Left renal cortex interstitium (tissue), 4 donors: Measurements from ENCODE around the gene CHD6. TPM values are rescaled to one million over a fixed set of nuclear protein-coding genes. Genes with fewer than 3 reads are reported as not detected.

Experiments used
- DNase-seq, 4 donors: peaks; one replicate each; pipeline ENCODE4 v3.0.0-alpha.2; 2013; ENCODE audit warnings: low read depth in 4 of 4, low spot score in 2 of 4, missing footprints in 1 of 4
- polyA plus RNA-seq, 4 donors: library from polyadenylated mRNA; unstranded; fragments of 120-200 nt; gene quantifications; one replicate each; pipeline ENCODE4 v1.2.1, GENCODE V29; 2013; ENCODE audit not compliant: insufficient read length in 4 of 4

Gene CHD6
- polyA plus RNA-seq, 4 donors: 36.2 to 63.1 (median 51.1) TPM

- no peak for DNase-seq
Measured at GRCh38 chr20:41440882-41441281, 177.3 kb downstream of the CHD6 start.

DNA sequence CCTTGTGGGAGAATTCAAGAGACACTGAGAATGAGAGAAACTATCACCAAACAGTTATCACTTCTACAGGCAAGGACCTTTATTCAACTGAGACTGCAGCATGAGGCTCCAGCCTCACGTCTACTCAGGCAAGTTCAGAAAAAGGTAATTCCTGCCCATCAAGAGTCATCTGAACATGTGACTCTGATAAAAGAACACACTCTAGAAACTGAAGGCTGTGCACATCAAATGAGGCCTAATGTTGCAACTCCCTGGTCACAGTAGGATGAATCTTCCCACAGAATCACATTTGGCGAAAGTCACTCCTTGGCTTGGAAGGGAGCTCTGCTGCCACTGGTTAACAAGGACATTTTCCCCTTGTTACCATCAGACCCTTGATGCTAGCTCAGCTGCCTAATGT, 180.3 kb downstream of the CHD6 start:
- DNase-seq: no peak

DNA sequence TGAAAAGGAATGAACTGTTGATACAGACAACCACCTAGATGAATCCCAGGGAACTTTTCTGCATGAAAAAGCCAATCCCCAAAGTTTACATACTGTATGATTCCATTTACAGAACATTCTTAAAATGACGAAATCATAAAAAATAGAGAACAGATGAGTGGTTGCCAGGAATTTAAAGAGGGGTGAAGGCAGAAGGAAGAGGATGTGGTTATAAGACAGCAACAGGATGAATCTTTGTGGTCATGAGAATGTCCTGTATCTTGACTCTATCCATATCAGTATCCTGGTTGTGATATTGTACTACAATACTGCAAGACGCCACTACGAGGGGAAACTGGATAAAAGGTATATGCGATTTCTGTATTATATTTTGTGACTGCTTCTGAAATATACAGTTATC, 181.5 kb downstream of the CHD6 start:
- no peak for DNase-seq

GRCh38 chr20:41433203-41433602, 185.0 kb downstream of the CHD6 start:
- no peak for DNase-seq

DNA sequence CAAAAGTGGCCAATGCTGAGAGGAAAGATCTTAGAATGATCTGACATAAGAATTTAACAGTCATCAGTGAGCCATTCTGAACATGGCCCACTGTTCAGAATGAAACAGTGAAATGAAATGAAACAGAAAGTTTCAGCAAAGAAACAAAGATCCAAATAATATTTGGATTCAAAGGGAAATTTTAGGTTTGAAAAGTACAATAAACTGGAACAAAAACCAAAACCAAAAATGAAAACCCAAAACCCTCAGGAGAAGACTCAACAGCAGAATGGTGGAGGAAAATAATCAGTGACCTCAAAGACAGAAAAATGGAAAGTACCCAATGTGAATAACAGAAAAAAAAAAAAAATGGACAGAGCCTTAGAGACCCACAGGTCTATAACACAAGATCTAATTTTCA, 185.4 kb downstream of the CHD6 start:
- DNase-seq: no peak

DNA sequence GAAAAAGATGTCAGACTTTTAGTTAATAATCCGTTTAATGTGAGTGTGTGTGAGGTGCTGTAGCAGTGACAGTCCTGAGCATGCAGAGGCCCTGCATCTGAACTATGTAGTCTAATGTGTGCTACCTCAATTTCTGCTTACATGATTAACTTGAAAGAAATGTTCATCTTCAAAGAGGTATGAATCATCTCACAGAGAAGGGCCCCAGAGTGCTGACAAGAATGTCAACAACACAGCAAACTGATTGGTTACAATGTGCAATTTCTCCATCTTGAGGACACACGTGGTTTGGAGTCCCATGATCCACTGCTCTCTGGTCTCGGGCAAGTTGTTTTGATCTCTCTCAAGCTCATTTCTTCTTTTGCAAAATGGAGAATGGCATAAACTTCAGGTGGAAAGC, 189.9 kb downstream of the CHD6 start:
- no peak for DNase-seq

- DNase-seq: no peak
Measured at GRCh38 chr20:41427833-41428232, 190.3 kb downstream of the CHD6 start.

DNA sequence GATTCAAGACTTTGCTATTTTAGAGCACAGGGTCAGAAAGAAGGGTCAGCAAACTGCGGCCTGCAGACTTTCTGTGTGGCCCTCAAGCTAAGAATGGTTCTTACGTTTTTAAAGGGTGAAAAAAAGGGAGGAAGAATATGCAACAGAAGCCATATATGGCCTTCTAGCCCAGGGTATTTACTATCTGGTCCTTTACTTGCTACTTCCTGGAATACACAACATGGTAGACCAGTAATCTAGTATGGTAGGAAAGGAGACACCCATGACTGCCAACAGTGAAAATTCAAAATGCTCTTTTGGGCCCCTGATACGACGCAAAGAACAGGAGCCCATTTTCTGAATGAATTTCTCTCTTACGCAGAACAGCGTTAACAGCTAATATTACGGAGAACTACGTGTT, 191.2 kb downstream of the CHD6 start:
- no peak for DNase-seq

- no peak for DNase-seq
Measured at GRCh38 chr20:41426086-41426830, 191.9 kb downstream of the CHD6 start.

DNA sequence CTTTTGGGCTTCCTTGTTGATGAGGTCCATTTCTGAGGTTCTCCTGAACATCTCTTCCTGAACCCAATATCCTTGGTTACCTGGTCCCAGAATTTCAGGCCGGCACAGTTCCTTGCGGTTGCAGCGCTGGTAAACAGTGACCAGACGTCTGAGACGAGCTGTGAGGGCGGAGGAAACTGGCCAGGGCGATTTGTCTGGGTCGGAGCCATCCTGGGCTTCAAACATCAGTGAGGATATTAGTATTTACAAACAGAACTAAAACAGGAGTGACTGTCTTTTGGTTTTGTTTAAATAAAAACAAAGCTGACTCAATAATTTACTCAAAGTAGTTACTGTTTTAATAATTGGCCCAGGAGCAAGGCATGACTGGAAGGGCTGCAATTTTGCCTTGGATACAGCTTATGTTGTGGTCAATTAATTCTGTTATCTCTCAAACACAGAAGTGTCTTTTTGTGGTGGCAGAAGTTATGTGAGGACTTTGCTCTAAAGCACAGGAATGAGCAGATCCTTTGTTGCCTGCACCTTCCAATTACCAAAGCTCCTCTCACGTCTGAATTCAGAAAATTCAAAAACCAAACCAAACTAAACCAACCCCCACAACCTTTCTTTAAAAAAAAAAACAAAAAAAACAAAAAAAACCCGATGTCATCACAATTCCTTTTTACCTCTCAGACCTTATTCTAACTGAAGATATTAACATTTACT, 192.8 kb downstream of the CHD6 start:
- DNase-seq: no peak

DNA sequence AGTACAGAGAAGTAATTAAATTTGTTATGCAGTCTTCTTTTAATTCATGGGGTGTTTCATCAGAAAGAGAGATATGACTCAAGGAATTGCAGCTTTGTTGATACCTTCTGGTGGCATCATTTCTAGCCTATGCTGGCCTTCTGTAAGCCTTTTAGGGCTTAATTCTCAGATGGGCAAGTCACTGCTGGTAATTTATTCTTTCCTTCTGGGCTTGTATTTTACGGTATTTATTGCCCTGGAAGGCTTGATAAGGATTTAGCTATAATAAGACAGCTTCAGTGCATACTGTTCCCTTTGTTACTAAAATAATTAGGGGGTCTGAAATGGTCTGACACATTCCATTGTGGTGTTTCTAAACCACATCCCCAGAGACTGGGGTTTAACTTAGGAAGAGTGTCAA, 193.6 kb downstream of the CHD6 start:
- DNase-seq: no peak

GRCh38 chr20:41424011-41424410, 194.2 kb downstream of the CHD6 start:
- DNase-seq: no peak

DNA sequence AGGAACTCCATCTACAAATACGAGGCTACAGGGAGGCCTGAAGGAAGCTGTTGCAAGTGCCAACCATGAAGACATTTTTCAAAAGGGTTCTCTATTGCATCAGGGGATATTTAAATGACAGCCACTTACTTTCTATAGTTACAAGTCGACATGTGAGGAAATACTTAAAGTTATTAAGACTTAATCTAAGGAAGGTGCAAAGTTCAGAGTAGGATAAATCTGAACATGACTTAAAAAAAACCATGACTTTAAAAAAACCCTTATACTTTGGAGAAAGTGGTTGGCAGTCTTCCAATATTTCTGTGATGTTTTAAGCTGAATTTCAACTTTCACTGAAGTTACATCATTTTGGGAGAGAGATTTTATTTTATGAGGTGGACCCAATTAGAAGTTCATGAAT, 195.2 kb downstream of the CHD6 start:
- no peak for DNase-seq

- DNase-seq: no peak
Measured at GRCh38 chr20:41418739-41419293, 199.4 kb downstream of the CHD6 start.

- DNase-seq: no peak
Measured at GRCh38 chr20:41418031-41418430, 200.1 kb downstream of the CHD6 start.

- no peak for DNase-seq
Measured at GRCh38 chr20:41415191-41415590, 203.0 kb downstream of the CHD6 start.

DNA sequence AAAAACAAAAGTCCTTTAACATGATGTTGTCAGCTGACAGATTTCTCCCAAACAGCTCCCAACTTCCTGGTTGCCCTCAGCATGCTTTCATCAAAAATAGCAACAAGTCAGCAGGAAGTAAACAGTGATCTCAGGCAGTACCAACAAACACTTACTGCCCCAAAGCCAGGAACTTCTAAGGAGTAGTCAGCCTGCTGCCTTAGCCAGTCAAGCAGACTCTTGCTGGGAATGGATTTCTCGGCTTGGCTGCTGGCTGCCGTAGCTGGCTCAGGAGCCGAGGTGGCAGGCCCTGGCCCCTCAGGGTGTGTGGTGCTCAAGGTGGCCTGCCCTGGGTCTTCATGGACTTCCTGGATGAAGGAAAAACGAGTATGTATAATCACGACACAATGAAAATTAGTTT, 205.0 kb downstream of the CHD6 start:
- no peak for DNase-seq

DNA sequence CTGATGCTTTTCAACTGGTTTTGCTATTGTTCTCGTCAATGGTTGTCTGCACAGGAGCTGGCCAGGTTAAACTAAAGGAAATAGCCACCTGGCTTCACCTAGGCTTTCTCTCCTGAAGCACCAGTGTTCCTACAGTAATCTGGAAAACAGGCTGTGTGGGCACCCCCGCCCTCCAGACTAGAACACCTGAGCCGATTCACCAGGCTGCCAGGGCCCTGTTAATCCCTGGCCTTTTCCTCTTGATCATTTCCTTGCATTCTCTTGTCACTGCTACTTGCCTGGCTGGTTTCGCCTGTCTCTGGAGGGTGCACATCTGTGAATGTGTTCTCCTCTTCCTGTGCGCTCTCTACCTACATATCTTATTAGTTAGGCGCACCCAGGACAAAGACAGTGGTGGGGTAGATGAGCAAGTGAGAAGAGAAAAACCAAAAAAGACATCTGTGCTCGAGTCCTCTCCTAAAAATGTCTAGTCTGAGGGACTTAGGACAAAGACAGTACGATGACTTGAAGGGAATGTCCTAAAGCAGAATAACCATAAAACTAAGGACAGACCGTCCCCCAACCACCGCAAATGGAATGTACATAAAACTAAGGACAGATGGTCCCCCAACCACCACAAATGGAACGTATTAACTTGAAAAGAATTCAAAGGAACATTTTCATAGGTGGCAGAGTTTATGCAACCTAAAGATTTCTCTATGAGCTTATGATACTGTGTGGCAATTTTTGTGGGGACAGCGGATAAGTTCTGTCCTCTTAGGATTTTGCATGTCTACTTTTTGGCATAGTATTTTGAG, 205.7 kb downstream of the CHD6 start:
- DNase-seq: no peak

DNA sequence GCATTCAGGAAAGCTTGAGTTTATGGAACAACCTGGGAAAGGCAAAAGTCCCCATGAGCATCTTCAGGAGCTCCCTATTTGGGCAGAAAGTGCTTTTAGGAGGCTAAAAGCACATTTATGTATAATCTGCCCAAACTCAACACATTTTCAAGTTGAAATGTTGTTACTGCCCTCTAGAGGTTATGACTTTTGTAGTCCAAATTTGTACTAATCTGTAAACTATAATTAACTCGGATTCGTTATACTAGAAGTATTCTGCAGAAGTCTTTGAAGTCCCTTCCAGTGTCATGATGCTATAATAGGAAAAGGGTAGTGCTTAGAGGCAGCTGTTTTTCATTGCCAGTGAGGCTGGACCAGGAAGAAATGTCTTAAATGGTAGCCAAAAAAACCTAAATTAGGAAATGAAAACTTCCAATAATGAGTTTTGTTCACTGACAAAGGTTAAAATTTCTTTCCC, 206.8 kb downstream of the CHD6 start:
- DNase-seq: no peak

DNA sequence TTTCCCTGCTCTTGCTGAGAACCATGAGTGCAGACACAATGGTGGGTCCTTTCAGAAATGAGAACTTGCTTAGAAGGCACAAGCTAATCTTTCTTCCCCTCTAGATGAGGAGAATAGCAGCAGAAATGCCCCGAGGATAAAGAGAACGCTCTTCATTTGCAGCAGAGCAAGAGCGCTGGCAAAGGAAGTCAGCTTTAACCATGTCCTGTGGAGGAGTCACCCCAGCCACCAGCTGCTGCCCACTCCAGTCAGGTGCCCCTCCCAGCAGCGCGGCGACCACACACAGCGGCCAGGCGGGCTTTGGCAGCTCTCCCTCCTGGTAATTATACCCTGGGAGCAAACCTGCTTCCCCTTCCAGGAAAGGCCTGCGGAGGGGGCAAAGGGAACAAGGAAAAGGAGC, 209.2 kb downstream of the CHD6 start:
- peak in 1 of 4 donors; percentile 48 for DNase-seq

DNA sequence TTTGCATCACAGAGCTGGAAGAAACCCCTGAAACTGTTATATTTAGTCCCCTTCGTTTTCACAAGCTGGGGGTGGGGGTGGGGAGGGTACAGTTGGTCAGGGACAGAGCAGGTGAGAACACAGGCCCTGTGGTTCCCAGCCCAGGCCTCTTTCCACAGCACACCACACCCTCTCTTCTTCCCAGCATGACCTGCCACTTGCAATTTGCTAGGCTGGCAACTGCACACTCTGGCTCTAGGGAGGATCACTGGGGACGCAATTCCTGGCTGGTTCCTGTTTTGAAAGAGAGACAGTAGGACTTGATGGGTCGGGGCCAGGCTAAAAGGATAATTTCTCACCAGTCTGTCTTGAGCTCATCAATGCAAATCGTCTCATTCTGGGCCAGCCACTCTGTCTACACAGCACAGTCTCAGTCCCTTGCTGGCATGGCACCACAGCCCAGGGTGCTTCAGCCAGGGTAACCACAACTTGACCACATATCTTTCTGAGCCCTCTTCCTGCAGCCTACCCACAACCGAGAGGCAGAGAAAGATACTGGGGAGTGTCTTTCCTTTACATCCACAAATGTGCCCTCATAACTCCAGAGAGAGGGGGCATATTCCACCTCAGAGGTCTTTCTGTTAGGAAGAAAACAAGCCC, 209.9 kb downstream of the CHD6 start:
- no peak for DNase-seq
